HG03280 (cell line): ENCODE measurements around the gene CFHR5.
"Not testable (repeated sequence)": the region's sequence is repeated elsewhere in the genome, so short reads cannot be mapped to it uniquely, and the experiment has no call there.

ENCODE experiments used
- ATAC-seq: cut with Tn5 transposase; IDR thresholded peaks from one replicate; pipeline ENCODE4 v1.9.1; 2021; ENCODE audit warnings: mild to moderate bottlenecking, moderate library complexity; ENCODE audit not compliant: unreplicated experiment

Gene CFHR5

GRCh38 chr1:196977278-196977677 lies at the start of gene CFHR5:
TSS of gene CFHR5 (plus strand) at chr1:196977556. CDS start at chr1:196977665, 109 bp downstream.
- no peak for ATAC-seq

DNA sequence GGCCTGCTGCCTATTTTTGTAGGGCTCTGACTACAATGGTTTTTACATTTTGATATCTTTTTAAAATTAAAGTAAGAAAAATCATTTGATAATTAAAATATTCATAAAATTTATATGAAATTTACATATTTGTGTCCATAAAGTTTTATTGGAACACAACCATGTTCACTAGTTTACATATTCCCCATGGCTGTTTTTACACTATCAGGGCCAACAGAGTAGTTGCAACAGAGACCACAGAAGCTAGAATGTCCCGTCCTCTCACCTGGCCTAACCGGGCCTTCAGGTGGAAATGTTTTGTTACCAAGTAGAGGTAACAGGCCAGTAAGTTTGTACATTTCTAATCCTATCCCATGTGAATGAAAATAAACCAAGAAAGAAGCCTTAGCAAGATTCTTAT lies 44.5 kb upstream of the CFHR5 start:
- not testable (repeated sequence) for ATAC-seq

GRCh38 chr1:196933531-196934189 lies 43.7 kb upstream of the CFHR5 start:
- no peak for ATAC-seq

DNA sequence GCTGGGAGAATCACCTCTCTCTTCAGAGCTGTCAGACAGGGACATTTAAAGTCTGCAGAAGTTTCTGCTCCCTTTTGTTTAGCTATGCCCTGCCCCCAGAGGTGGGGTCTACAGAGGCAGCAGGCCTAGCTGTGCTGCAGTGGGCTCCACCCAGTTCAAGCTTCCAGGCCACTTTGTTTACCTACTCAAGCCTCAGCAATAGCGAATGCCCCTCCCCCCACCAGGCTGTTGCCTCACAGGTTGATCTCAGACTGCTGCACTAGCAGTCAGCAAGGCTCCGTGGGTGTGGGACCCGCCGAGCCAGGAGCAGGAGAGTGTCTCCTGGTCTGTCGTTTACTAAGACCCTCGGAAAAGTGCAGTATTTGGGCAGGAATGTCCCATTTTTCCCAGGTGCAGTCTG lies 35.9 kb upstream of the CFHR5 start:
- ATAC-seq, result not testable (repeated sequence)

DNA sequence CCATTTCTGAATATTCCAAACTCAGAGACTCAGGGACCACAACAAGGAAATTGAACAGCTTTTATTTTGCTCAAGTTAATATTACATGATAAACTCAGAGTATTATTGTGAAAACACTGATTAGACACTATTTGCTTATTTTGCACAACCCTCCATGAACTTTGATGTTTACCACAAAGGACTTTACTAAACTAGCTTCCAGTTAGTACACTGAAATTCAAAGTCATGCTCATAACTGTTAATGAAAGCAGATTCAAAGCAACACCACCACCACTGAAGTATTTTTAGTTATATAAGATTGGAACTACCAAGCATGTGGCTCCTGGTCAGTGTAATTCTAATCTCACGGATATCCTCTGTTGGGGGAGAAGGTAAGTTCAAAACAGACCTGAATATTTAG lies 33.8 kb upstream of the CFHR5 start, which contains the start of gene CFHR2:
Gene CFHR2 (plus strand): TSS at position 171 of the 400 bp plus-strand sequence. CDS start 143 bp downstream, at position 314.
- not testable (repeated sequence) for ATAC-seq

DNA sequence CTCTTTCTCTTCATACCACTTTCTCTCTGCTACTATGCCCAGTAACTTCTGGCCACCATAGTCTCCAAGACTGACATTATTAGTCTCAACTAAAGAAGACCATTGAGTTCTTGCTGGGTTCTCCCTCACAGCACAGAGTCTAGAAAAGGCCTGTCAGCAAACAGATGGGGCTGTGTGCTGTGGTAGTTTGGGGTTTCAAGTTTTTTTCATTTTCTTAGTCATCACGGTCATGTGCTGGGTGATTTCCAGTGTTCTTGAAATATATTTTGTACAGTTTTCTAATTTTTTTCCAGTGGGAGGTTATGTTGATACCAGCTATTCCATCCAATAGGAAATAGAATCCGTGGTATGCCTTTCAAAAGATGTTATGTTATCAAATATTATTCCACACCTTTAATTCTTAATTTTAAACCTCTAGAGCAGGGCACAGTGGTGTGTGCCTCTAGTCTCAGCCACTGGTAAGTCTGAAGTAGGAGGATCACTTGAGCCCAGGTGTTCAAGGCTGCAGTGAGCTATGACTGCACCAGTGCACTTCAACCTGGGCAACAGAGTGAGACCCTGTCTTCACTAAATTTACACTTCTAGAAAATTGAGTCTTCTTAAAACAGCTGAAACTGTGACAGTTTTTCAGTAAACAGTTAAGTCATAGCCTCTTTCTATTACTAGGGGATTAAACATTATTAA lies 25.5 kb upstream of the CFHR5 start:
- peak; percentile 81 for ATAC-seq

DNA sequence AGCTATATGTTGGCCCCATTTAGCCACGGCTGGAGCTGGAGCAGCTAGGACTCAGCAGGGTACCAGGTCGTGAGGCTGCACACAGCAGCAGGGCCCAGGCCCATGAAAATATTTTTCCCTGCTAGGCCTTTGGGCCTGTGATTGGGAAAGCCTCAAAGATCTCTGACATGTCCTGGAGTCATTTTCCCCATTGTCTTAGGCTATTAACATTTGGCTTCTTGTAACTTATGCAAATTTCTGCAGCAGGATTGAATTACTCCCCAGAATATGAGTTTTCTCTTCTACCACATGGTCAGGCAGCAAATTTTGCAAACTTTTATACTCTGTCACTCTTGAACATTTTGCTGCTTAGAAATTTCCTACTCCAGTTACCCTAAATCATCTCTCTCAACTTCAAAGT lies 22.6 kb upstream of the CFHR5 start:
- ATAC-seq, result no peak

DNA sequence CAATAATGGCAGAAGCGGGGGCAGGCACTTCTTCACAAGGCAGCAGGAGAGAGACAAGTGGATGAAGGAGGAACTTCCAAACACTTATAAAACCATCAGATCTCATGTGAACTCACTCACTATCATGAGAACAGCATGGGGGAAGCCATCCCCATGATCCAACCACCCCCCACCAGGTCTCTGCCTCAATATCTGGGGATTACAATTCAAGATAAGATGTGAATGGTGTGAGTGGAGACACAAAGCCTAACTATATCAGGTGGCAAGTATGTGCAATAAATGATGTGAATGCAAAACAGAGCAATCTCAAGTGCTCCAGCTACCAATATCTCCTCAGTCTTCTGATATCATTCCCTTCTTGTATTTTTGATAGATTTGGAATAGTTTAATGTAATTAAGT lies 21.4 kb upstream of the CFHR5 start:
- ATAC-seq, result no peak

- peak; percentile 86 for ATAC-seq
Observed at GRCh38 chr1:196960854-196961253, 16.5 kb upstream of the CFHR5 start.

GRCh38 chr1:196970182-196970581 lies 7.2 kb upstream of the CFHR5 start:
- ATAC-seq, result no peak

GRCh38 chr1:196976278-196976677 lies 1.1 kb upstream of the CFHR5 start:
- no peak for ATAC-seq

DNA sequence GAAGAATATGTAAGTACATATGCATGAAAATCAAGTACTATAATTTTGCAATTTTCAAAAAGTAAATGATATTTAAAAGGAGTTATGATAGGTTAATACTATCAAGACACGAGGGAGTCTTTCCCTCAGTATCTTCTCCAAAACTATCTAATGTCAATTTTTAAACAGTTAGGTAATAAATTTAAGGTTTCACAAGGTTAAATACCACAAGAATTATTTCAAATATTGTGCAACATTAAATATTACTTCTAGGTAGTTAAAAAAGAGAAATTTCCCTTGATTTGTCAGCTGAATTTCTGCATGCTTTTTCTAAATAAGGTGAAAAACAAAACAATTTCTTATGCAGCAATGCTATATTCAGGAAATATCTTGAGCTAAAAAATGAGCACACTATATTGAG lies 3.5 kb downstream of the CFHR5 start:
- no peak for ATAC-seq

DNA sequence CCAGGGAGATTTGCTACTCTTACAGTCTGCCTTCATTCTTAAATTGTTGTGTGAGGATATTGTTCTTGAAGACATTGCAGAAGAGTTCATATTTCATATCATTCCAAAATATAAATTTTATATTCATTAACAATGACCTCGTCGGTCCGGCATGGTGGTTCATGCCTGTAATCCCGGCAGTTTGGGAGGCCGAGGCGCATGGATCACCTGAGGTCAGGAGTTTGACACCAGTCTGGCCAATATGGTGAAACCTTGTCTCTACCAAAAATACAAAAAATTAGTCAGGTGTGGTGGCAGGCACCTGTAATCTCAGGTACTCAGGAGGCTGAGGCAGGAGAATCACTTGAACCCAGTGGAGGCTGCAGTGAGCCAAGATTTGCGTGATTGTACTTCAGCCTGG lies 4.9 kb downstream of the CFHR5 start:
- not testable (repeated sequence) for ATAC-seq

GRCh38 chr1:196991919-196992651 lies 14.7 kb downstream of the CFHR5 start:
- not testable (repeated sequence) for ATAC-seq

DNA sequence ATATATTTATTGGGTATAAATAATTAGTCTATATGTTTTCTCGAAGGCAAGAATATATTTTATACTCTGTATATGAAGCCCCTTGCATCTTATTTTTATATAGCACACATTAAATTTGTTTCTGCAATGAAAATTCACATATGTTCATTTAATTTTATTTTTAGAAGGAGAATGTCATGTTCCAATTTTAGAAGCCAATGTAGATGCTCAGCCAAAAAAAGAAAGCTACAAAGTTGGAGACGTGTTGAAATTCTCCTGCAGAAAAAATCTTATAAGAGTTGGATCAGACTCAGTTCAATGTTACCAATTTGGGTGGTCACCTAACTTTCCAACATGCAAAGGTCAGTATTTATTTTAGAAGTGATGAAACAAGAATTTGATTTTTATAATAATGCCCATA lies 16.6 kb downstream of the CFHR5 start:
- ATAC-seq, result no peak

DNA sequence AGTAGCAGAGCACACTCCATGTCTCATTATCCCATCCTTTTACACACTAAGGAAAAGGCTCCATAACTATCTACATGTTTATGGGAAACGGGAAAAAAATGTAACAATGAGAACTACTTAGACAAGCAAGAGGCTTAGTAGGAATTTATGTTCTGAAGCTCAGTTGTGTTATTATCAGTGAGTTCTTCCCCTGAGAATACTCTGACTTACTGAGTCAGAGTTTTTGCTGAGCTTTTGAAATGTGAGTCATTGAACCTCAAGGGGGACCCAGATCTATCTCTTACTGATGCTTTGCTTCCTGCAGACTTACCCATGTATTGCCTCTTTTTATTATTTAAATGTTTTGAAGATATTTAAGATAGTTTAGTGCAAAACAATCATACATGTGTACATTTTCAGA lies 20.1 kb downstream of the CFHR5 start:
- ATAC-seq, result no peak

- no peak for ATAC-seq
Observed at GRCh38 chr1:197001828-197002227, 24.5 kb downstream of the CFHR5 start.

DNA sequence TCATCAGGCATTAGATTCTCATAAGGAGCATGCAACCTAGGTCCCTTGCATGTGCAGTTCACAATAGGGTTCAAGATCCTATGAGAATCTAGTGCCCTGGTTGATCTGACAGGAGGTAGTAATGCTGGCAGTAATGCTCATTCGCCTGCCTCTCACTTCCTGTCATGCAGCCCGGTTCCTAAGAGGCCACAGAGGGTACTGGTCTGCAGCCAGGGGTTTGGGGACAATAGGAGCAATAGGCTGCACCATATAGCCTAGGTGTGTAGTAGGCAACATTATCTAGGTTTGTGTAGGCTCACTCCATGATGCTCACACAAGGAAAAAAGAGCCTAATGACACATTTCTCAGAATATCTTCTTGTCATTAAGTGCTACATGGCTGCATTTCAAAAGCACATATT lies 25.8 kb downstream of the CFHR5 start:
- no peak for ATAC-seq

- no peak for ATAC-seq
Observed at GRCh38 chr1:197008861-197009260, 31.5 kb downstream of the CFHR5 start.

GRCh38 chr1:197011614-197012013 lies 34.3 kb downstream of the CFHR5 start:
- no peak for ATAC-seq

DNA sequence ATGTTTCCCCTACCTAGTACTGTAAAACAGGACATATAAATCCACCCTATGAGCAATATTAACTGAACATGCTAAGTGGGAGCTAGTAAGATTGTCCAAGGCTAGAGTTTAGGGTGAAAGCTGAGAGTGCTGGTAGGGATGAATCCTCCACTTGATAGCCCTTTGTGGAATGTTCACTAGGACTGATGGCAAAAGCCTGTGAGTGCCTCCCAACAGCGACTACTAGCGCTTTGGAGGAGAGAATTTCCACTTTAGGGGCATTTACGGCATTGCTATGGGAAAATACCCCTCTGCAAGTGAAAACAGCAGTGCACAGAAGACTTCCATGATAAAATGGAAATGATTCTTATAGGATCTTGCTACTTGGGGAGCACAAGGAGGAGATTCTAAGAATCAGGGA lies 35.9 kb downstream of the CFHR5 start:
- no peak for ATAC-seq

GRCh38 chr1:197016751-197017150 lies 39.4 kb downstream of the CFHR5 start:
- no peak for ATAC-seq
